GM10248 (cell line): ENCODE data around the gene TMED3.

Experiments
- CTCF ChIA-PET: fragments of 300-600 bp; sonication (Branson Sonifier 250); formaldehyde crosslinking; extraction: SDS; loops from one replicate; lab custom pipeline; 2021; ENCODE audit warnings: antibody characterized with exemption; lab: Yijun Ruan, JAX
- POLR2A ChIA-PET: fragments of 350-650 bp; sonication (Branson Sonifier 250); formaldehyde crosslinking; extraction: SDS; loops from one replicate; lab custom pipeline; 2020; ENCODE audit warnings: antibody characterized with exemption; lab: Yijun Ruan, JAX
- DNase-seq: peaks from one replicate; pipeline ENCODE4 v3.0.0; 2012; ENCODE audit errors: extremely low spot score
- TF ChIP-seq, protein P1 (sequence below): IDR thresholded peaks from 2 replicates; pipeline ENCODE4 v1.5.1; 2012; ENCODE audit warnings: mild to moderate bottlenecking, low read depth; ENCODE audit errors: extremely low read depth, missing control alignments, control extremely low read depth

TMED3 gene

GRCh38 chr15:79349525-79349924, 38.6 kb downstream of the TMED3 start:
- POLR2A ChIA-PET, result no interaction called here
- TF ChIP-seq, protein P1, sequence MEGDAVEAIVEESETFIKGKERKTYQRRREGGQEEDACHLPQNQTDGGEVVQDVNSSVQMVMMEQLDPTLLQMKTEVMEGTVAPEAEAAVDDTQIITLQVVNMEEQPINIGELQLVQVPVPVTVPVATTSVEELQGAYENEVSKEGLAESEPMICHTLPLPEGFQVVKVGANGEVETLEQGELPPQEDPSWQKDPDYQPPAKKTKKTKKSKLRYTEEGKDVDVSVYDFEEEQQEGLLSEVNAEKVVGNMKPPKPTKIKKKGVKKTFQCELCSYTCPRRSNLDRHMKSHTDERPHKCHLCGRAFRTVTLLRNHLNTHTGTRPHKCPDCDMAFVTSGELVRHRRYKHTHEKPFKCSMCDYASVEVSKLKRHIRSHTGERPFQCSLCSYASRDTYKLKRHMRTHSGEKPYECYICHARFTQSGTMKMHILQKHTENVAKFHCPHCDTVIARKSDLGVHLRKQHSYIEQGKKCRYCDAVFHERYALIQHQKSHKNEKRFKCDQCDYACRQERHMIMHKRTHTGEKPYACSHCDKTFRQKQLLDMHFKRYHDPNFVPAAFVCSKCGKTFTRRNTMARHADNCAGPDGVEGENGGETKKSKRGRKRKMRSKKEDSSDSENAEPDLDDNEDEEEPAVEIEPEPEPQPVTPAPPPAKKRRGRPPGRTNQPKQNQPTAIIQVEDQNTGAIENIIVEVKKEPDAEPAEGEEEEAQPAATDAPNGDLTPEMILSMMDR, result no peak
- no peak for DNase-seq
- CTCF ChIA-PET, result interaction anchor here (1.1 to 2.1 kb wide), 4 partner anchors 9 to 30 kb away, joined by 3 to 13 read pairs (median 6); no protein-coding TSS in a partner anchor

- ChIA-PET CTCF (interaction anchor here (1.0 to 6.3 kb wide), 3 partner anchors 13 to 501 kb away, joined by 3 to 46 read pairs (median 3); no protein-coding TSS in a partner anchor), POLR2A (no interaction called here)
- no peak for DNase-seq
- TF ChIP-seq, protein P1, result no peak
Observed at GRCh38 chr15:79352206-79352605, 41.3 kb downstream of the TMED3 start.

DNA sequence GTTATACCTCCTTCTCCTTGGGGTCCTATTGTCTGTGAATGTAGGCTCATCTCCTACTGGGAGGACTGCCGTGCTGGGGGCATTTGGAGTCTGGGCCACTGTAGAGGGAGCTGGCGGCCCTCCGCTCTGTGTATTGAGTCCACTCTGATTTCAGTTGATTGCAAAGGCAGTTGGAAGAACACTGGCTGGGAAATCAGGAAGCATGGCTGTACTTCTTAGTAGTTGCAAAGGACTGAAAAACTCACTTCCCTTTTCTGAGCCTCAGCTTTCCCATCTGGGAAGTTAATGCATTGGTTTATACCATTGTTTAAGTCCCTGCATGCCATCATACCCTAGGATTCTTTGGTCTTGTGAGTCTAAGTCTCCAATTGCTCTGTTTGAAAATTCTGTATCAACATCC, 46.7 kb downstream of the TMED3 start:
- ChIA-PET CTCF (interaction anchor here (2.8 to 6.3 kb wide), 2 partner anchors 18 to 24 kb away, joined by 20 to 46 read pairs; no protein-coding TSS in a partner anchor), POLR2A (no interaction called here)
- no peak for DNase-seq
- TF ChIP-seq, protein P1, result no peak

DNA sequence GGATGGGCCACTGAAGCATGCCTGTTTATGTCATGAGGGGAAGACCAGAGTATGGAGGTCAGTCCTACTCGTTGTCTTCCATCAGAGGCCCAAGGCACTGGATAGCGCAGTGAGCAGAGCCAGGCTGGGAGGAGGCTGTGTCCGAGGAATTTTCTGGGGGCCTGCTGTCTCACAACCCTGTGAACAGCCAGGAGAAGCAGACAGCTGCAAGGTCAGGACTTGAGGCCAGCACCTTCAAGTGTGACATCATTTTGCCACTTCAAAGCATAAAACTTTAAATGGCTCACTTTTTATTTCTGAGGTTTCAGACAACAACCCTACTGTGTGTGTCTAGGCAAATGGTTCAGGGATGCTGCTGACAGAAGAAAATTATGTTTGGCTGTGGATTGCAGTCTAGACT, 47.2 kb downstream of the TMED3 start:
- POLR2A ChIA-PET, result no interaction called here
- CTCF ChIA-PET, result interaction anchor here (1.0 to 2.6 kb wide), 3 partner anchors 8 to 23 kb away, joined by 3 to 16 read pairs (median 3); no protein-coding TSS in a partner anchor
- DNase-seq, result no peak
- TF ChIP-seq, protein P1, result no peak

DNA sequence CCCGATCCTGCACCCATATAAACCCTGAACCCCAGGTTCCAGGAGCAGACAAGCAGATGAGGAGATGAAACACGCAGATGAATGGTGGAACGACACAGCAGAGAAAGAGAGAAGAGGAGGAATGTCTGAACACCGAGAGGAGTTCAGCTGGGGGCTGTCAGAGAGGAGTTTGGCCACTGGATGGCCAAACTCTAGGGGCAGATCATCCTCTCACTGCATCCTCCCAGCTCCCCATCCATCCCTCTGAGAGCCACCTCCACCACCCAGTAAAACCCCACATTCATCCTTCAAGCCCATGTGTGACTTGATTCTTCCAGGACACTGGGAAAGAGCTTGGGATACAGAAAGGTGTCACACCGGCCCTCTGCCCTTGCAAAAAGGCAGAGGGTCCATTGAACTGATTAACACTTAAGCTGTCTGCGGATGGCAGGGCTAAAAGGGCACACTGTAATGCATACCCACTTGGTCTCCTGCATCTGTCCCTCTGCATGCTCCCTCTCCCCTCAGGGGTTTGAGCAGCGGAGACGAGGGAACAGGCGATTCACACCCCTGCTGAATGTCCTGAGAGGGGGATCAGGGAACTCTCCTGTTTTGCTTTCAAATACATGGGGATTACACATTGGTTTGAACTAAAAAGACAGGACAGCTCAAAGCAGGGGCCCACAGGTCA, 53.8 kb downstream of the TMED3 start:
- TF ChIP-seq, protein P1, result no peak
- POLR2A ChIA-PET, result no interaction called here
- DNase-seq, result no peak
- CTCF ChIA-PET, result interaction anchor here (1.5 to 7.5 kb wide), 4 partner anchors 9 to 231 kb away, joined by 4 to 78 read pairs (median 10); no protein-coding TSS in a partner anchor

- CTCF ChIA-PET, result interaction anchor here (0.7 to 7.5 kb wide), 9 partner anchors 10 to 258 kb away, joined by 3 to 78 read pairs (median 5); no protein-coding TSS in a partner anchor
Observed at GRCh38 chr15:79365765-79366164, 54.9 kb downstream of the TMED3 start.

More at GRCh38 chr15:79365765-79366164, 54.9 kb downstream of the TMED3 start:
- no peak for DNase-seq
- TF ChIP-seq, protein P1, result no peak
- POLR2A ChIA-PET, result no interaction called here
